Karpas-422 (cell line): ENCODE data around the gene ELFN1. TPM values are rescaled to one million over a fixed set of nuclear protein-coding genes. Genes with fewer than 3 reads are reported as not detected.

Experiments used
- DNase-seq: peaks from one replicate; pipeline ENCODE4 v3.0.0-alpha.2; 2015
- H2AFZ ChIP-seq: fragments of 200-600 bp; sonication (generic); 2 replicates; pipeline ENCODE4 v1.6.1; 2014; ENCODE audit warnings: antibody characterized with exemption, low read length, mixed read lengths
- H3K27ac ChIP-seq: fragments of 200-600 bp; sonication (generic); 2 replicates; pipeline ENCODE4 v1.5.1; 2014; ENCODE audit warnings: mild to moderate bottlenecking, low read length, moderate library complexity
- H3K27me3 ChIP-seq: fragments of 200-600 bp; sonication (generic); 2 replicates; pipeline ENCODE4 v1.6.1; 2014; ENCODE audit warnings: low read length, mixed read lengths
- H3K36me3 ChIP-seq: fragments of 200-600 bp; sonication (generic); 2 replicates; pipeline ENCODE4 v1.6.1; 2014; ENCODE audit warnings: low read length, mixed read lengths; ENCODE audit not compliant: insufficient read depth
- H3K4me1 ChIP-seq: fragments of 200-600 bp; sonication (generic); 2 replicates; pipeline ENCODE4 v1.6.1; 2014; ENCODE audit warnings: mild to moderate bottlenecking, low read length, mixed read lengths
- H3K4me2 ChIP-seq: fragments of 200-600 bp; sonication (generic); 2 replicates; pipeline ENCODE4 v1.6.1; 2014; ENCODE audit warnings: low read length, low read depth, mild to moderate bottlenecking; ENCODE audit not compliant: poor library complexity, severe bottlenecking
- H3K4me3 ChIP-seq: fragments of 200-600 bp; sonication (generic); 2 replicates; pipeline ENCODE4 v1.5.1; 2014; ENCODE audit warnings: mild to moderate bottlenecking, antibody characterized with exemption, low read length, mixed read lengths
- H3K79me2 ChIP-seq: fragments of 200-600 bp; sonication (generic); 2 replicates; pipeline ENCODE4 v1.6.1; 2014; ENCODE audit warnings: mild to moderate bottlenecking, low read length, mixed read lengths
- H3K9ac ChIP-seq: fragments of 200-600 bp; sonication (generic); 2 replicates; pipeline ENCODE4 v1.6.0; 2014; ENCODE audit warnings: low read length
- H3K9me2 ChIP-seq: fragments of 200-600 bp; sonication (generic), shearing (Covaris generic); replicated peaks from 2 replicates; pipeline ENCODE4 v1.6.0; 2014; ENCODE audit warnings: mild to moderate bottlenecking, low read length, moderate library complexity; ENCODE audit not compliant: insufficient read depth
- H3K9me3 ChIP-seq: fragments of 300-700, 200-600 bp; sonication (generic); 2 replicates; pipeline ENCODE4 v1.6.1; 2014; ENCODE audit warnings: low read length, mixed read lengths
- H4K20me1 ChIP-seq: fragments of 200-600 bp; sonication (generic); 2 replicates; pipeline ENCODE4 v1.6.1; 2014; ENCODE audit warnings: mild to moderate bottlenecking, antibody characterized with exemption, low read length, low read depth; ENCODE audit not compliant: insufficient read depth
- total RNA-seq: library from RNA; depleted of rRNA; stranded (reverse); fragments of >200 nt; shearing (Covaris generic); gene quantifications from 2 replicates; pipeline ENCODE4 v1.2.3, GENCODE V29; 2014; ENCODE audit warnings: low replicate concordance

Gene ELFN1
- total RNA-seq, 1 experiment from 2014 or later: not detected

- H3K27me3 ChIP-seq: no peaks in the 10 kb centered on the region
- H2AFZ ChIP-seq: no peak overlapping the region
- H3K27ac ChIP-seq: no peak overlapping the region
- H3K4me2 ChIP-seq: no peak overlapping the region
- no peak overlapping the region for H3K9ac ChIP-seq
- no peaks in the 10 kb centered on the region for H3K36me3 ChIP-seq
- H3K79me2 ChIP-seq: no peaks in the 10 kb centered on the region
- H3K4me1 ChIP-seq: no peaks in the 10 kb centered on the region
- no peaks in the 10 kb centered on the region for H3K9me3 ChIP-seq
- DNase-seq: no peak
- no peaks in the 10 kb centered on the region for H4K20me1 ChIP-seq
- no peak overlapping the region for H3K4me3 ChIP-seq
- H3K9me2 ChIP-seq: no peaks in the 10 kb centered on the region
Observed at GRCh38 chr7:1651891-1652290, 18.2 kb upstream of the ELFN1 start.

GRCh38 chr7:1653500-1653899 is 16.6 kb upstream of the ELFN1 start:
- Histone ChIP-seq H3K9me3 (no peaks in the 10 kb centered on the region), H3K4me1 (no peaks in the 10 kb centered on the region), H3K27me3 (no peaks in the 10 kb centered on the region), H2AFZ (no peak overlapping the region), H4K20me1 (no peaks in the 10 kb centered on the region), H3K4me3 (no peak overlapping the region), H3K4me2 (no peak overlapping the region), H3K27ac (no peak overlapping the region), H3K9me2 (no peaks in the 10 kb centered on the region), H3K36me3 (no peaks in the 10 kb centered on the region), H3K79me2 (no peaks in the 10 kb centered on the region), H3K9ac (no peak overlapping the region)
- no peak for DNase-seq

- no peak overlapping the region for H3K4me3 ChIP-seq
- H3K4me1 ChIP-seq: no peaks in the 10 kb centered on the region
- no peak overlapping the region for H3K27ac ChIP-seq
- no peak overlapping the region for H2AFZ ChIP-seq
- H3K9me2 ChIP-seq: no peaks in the 10 kb centered on the region
- H4K20me1 ChIP-seq: no peaks in the 10 kb centered on the region
- H3K9me3 ChIP-seq: no peaks in the 10 kb centered on the region
- H3K79me2 ChIP-seq: no peaks in the 10 kb centered on the region
- no peaks in the 10 kb centered on the region for H3K27me3 ChIP-seq
- H3K9ac ChIP-seq: no peak overlapping the region
- DNase-seq: no peak
- H3K36me3 ChIP-seq: no peaks in the 10 kb centered on the region
- no peak overlapping the region for H3K4me2 ChIP-seq
Observed at GRCh38 chr7:1654111-1654510, 16.0 kb upstream of the ELFN1 start.

- H3K36me3 ChIP-seq: no peaks in the 10 kb centered on the region
- H3K4me2 ChIP-seq: no peak overlapping the region
- DNase-seq: no peak
- H3K79me2 ChIP-seq: no peaks in the 10 kb centered on the region
- H3K4me1 ChIP-seq: no peaks in the 10 kb centered on the region
- H3K27ac ChIP-seq: no peak overlapping the region
- no peaks in the 10 kb centered on the region for H3K27me3 ChIP-seq
- no peak overlapping the region for H2AFZ ChIP-seq
- no peaks in the 10 kb centered on the region for H3K9me3 ChIP-seq
- no peaks in the 10 kb centered on the region for H3K9me2 ChIP-seq
- H4K20me1 ChIP-seq: no peaks in the 10 kb centered on the region
- H3K9ac ChIP-seq: no peak overlapping the region
- H3K4me3 ChIP-seq: no peak overlapping the region
Observed at GRCh38 chr7:1654738-1655475, 15.2 kb upstream of the ELFN1 start.

GRCh38 chr7:1659696-1660095 is 10.4 kb upstream of the ELFN1 start:
- H3K27me3 ChIP-seq: no peaks in the 10 kb centered on the region
- no peak overlapping the region for H3K9ac ChIP-seq
- H3K36me3 ChIP-seq: no peaks in the 10 kb centered on the region
- H4K20me1 ChIP-seq: no peaks in the 10 kb centered on the region
- no peak overlapping the region for H3K4me2 ChIP-seq
- H3K4me1 ChIP-seq: no peaks in the 10 kb centered on the region
- H3K79me2 ChIP-seq: no peaks in the 10 kb centered on the region
- H3K4me3 ChIP-seq: no peak overlapping the region
- H3K9me2 ChIP-seq: no peaks in the 10 kb centered on the region
- DNase-seq: no peak
- H3K9me3 ChIP-seq: no peaks in the 10 kb centered on the region
- no peak overlapping the region for H2AFZ ChIP-seq
- H3K27ac ChIP-seq: no peak overlapping the region

- Histone ChIP-seq H3K27ac (no peak overlapping the region), H2AFZ (no peak overlapping the region), H3K79me2 (no peaks in the 10 kb centered on the region), H3K27me3 (no peaks in the 10 kb centered on the region), H3K4me2 (no peak overlapping the region), H3K36me3 (no peaks in the 10 kb centered on the region), H3K4me3 (no peak overlapping the region), H3K9ac (no peak overlapping the region), H3K4me1 (no peaks in the 10 kb centered on the region), H3K9me2 (no peaks in the 10 kb centered on the region), H3K9me3 (no peaks in the 10 kb centered on the region), H4K20me1 (no peaks in the 10 kb centered on the region)
- no peak for DNase-seq
Observed at GRCh38 chr7:1661461-1661860, 8.6 kb upstream of the ELFN1 start.

GRCh38 chr7:1662101-1662500 is 8.0 kb upstream of the ELFN1 start:
- Histone ChIP-seq H3K4me2 (no peak overlapping the region), H3K4me1 (no peaks in the 10 kb centered on the region), H3K27ac (no peak overlapping the region), H3K9me3 (no peaks in the 10 kb centered on the region), H2AFZ (no peak overlapping the region), H3K27me3 (no peaks in the 10 kb centered on the region), H3K36me3 (no peaks in the 10 kb centered on the region), H3K4me3 (no peak overlapping the region), H3K9ac (no peak overlapping the region), H3K79me2 (no peaks in the 10 kb centered on the region), H4K20me1 (no peaks in the 10 kb centered on the region), H3K9me2 (no peaks in the 10 kb centered on the region)
- DNase-seq: no peak

- no peaks in the 10 kb centered on the region for H3K79me2 ChIP-seq
- H3K36me3 ChIP-seq: no peaks in the 10 kb centered on the region
- no peaks in the 10 kb centered on the region for H3K4me1 ChIP-seq
- no peaks in the 10 kb centered on the region for H3K9me3 ChIP-seq
- DNase-seq: no peak
- no peak overlapping the region for H2AFZ ChIP-seq
- no peaks in the 10 kb centered on the region for H3K27me3 ChIP-seq
- no peak overlapping the region for H3K4me3 ChIP-seq
- no peak overlapping the region for H3K9ac ChIP-seq
- no peak overlapping the region for H3K27ac ChIP-seq
- no peak overlapping the region for H3K4me2 ChIP-seq
- no peaks in the 10 kb centered on the region for H3K9me2 ChIP-seq
- no peaks in the 10 kb centered on the region for H4K20me1 ChIP-seq
Observed at GRCh38 chr7:1662767-1663166, 7.3 kb upstream of the ELFN1 start.
